ENCODE measurements around the gene CHD3.

CHD3 gene

GRCh38 chr17:7915611-7916384 lies 27.2 kb downstream of the CHD3 start, which contains the start of gene RNF227:
TSS of gene RNF227 (minus strand) at chr17:7916289. CDS start at chr17:7916195, 94 bp downstream.
- Histone ChIP-seq H3K9me3 (ENCODE audit: control insufficient read depth in 1 of 2, low read length in 2 of 2) (no peaks in the 10 kb centered on the region), H3K9ac (ENCODE audit: low read depth in 1 of 2, low read length in 2 of 2) (peak within 1 kb of the TSS; percentile 59 to 77), H3K4me1 (ENCODE audit: control insufficient read depth in 1 of 2, insufficient read depth in 2 of 2, low read length in 2 of 2) (peaks cover 23% of the 10 kb centered on the region in 2 donors), H3K27ac (ENCODE audit: low read depth, low read length) (peak within 1 kb of the TSS; percentile 95), H3K27me3 (ENCODE audit: control insufficient read depth in 1 of 2, insufficient read depth in 2 of 2, low read length in 2 of 2) (no peaks in the 10 kb centered on the region), H3K4me3 (ENCODE audit: low read depth in 1 of 2, low read length in 2 of 2) (peak within 1 kb of the TSS; percentile 75 to 80), H3K36me3 (ENCODE audit: control insufficient read depth in 1 of 2, insufficient read depth in 2 of 2, low read length in 2 of 2) (peaks cover under 1 to 2% of the 10 kb centered on the region in 2 donors)

- Histone ChIP-seq H3K9ac (ENCODE audit: low read depth in 1 of 2, low read length in 2 of 2) (peak overlapping the region; percentile 59 to 77), H3K4me1 (ENCODE audit: control insufficient read depth in 1 of 2, insufficient read depth in 2 of 2, low read length in 2 of 2) (peaks cover 23% of the 10 kb centered on the region in 2 donors), H3K36me3 (ENCODE audit: control insufficient read depth in 1 of 2, insufficient read depth in 2 of 2, low read length in 2 of 2) (peaks cover 0 to 2% of the 10 kb centered on the region in 2 donors), H3K4me3 (ENCODE audit: low read depth in 1 of 2, low read length in 2 of 2) (peak overlapping the region; percentile 75 to 80), H3K9me3 (ENCODE audit: control insufficient read depth in 1 of 2, low read length in 2 of 2) (no peaks in the 10 kb centered on the region), H3K27ac (ENCODE audit: low read depth, low read length) (peak overlapping the region; percentile 95), H3K27me3 (ENCODE audit: control insufficient read depth in 1 of 2, insufficient read depth in 2 of 2, low read length in 2 of 2) (no peaks in the 10 kb centered on the region)
Measured at GRCh38 chr17:7916385-7916682, 27.7 kb downstream of the CHD3 start.

GRCh38 chr17:7916808-7917207 lies 28.2 kb downstream of the CHD3 start:
- H3K27me3 ChIP-seq (ENCODE audit: control insufficient read depth in 1 of 2, insufficient read depth in 2 of 2, low read length in 2 of 2), result no peaks in the 10 kb centered on the region
- peaks cover 23% of the 10 kb centered on the region in 2 donors for H3K4me1 ChIP-seq (ENCODE audit: control insufficient read depth in 1 of 2, insufficient read depth in 2 of 2, low read length in 2 of 2)
- H3K9ac ChIP-seq (ENCODE audit: low read depth in 1 of 2, low read length in 2 of 2), result peak overlapping the region in 1 of 2 donors; percentile 77
- H3K4me3 ChIP-seq (ENCODE audit: low read depth in 1 of 2, low read length in 2 of 2), result no peak overlapping the region
- no peaks in the 10 kb centered on the region for H3K9me3 ChIP-seq (ENCODE audit: control insufficient read depth in 1 of 2, low read length in 2 of 2)
- peaks cover 0 to 2% of the 10 kb centered on the region in 2 donors for H3K36me3 ChIP-seq (ENCODE audit: control insufficient read depth in 1 of 2, insufficient read depth in 2 of 2, low read length in 2 of 2)
- no peak overlapping the region for H3K27ac ChIP-seq (ENCODE audit: low read depth, low read length)

- Histone ChIP-seq H3K27ac (ENCODE audit: low read depth, low read length) (no peak overlapping the region), H3K36me3 (ENCODE audit: control insufficient read depth in 1 of 2, insufficient read depth in 2 of 2, low read length in 2 of 2) (no peaks in the 10 kb centered on the region), H3K27me3 (ENCODE audit: control insufficient read depth in 1 of 2, insufficient read depth in 2 of 2, low read length in 2 of 2) (no peaks in the 10 kb centered on the region), H3K4me1 (ENCODE audit: control insufficient read depth in 1 of 2, insufficient read depth in 2 of 2, low read length in 2 of 2) (peaks cover 12 to 16% of the 10 kb centered on the region in 2 donors), H3K9ac (ENCODE audit: low read depth in 1 of 2, low read length in 2 of 2) (peak overlapping the region; percentile 76 to 82), H3K4me3 (ENCODE audit: low read depth in 1 of 2, low read length in 2 of 2) (peak overlapping the region; percentile 68 to 76), H3K9me3 (ENCODE audit: control insufficient read depth in 1 of 2, low read length in 2 of 2) (no peaks in the 10 kb centered on the region)
Measured at GRCh38 chr17:7922269-7922844, 33.8 kb downstream of the CHD3 start.

- H3K27me3 ChIP-seq (ENCODE audit: control insufficient read depth in 1 of 2, insufficient read depth in 2 of 2, low read length in 2 of 2), result no peaks in the 10 kb centered on the region
- H3K36me3 ChIP-seq (ENCODE audit: control insufficient read depth in 1 of 2, insufficient read depth in 2 of 2, low read length in 2 of 2), result no peaks in the 10 kb centered on the region
- H3K27ac ChIP-seq (ENCODE audit: low read depth, low read length), result peak overlapping the region; percentile 15
- H3K4me3 ChIP-seq (ENCODE audit: low read depth in 1 of 2, low read length in 2 of 2), result peak overlapping the region; percentile 68 to 76
- peak overlapping the region; percentile 76 to 82 for H3K9ac ChIP-seq (ENCODE audit: low read depth in 1 of 2, low read length in 2 of 2)
- H3K4me1 ChIP-seq (ENCODE audit: control insufficient read depth in 1 of 2, insufficient read depth in 2 of 2, low read length in 2 of 2), result peaks cover 12 to 16% of the 10 kb centered on the region in 2 donors
- H3K9me3 ChIP-seq (ENCODE audit: control insufficient read depth in 1 of 2, low read length in 2 of 2), result no peaks in the 10 kb centered on the region
Measured at GRCh38 chr17:7922845-7923628, 34.4 kb downstream of the CHD3 start.

- no peaks in the 10 kb centered on the region for H3K27me3 ChIP-seq (ENCODE audit: control insufficient read depth in 1 of 2, insufficient read depth in 2 of 2, low read length in 2 of 2)
- no peak overlapping the region for H3K27ac ChIP-seq (ENCODE audit: low read depth, low read length)
- H3K4me1 ChIP-seq (ENCODE audit: control insufficient read depth in 1 of 2, insufficient read depth in 2 of 2, low read length in 2 of 2), result peaks cover 18 to 20% of the 10 kb centered on the region in 2 donors
- H3K9ac ChIP-seq (ENCODE audit: low read depth in 1 of 2, low read length in 2 of 2), result no peak overlapping the region
- no peak overlapping the region for H3K4me3 ChIP-seq (ENCODE audit: low read depth in 1 of 2, low read length in 2 of 2)
- H3K9me3 ChIP-seq (ENCODE audit: control insufficient read depth in 1 of 2, low read length in 2 of 2), result no peaks in the 10 kb centered on the region
- no peaks in the 10 kb centered on the region for H3K36me3 ChIP-seq (ENCODE audit: control insufficient read depth in 1 of 2, insufficient read depth in 2 of 2, low read length in 2 of 2)
Measured at GRCh38 chr17:7927596-7927995, 39.0 kb downstream of the CHD3 start.

GRCh38 chr17:7929158-7930023 lies 40.8 kb downstream of the CHD3 start, which contains the start of gene KCNAB3:
TSS of gene KCNAB3 (minus strand) at chr17:7929856. CDS start at chr17:7929435, 421 bp downstream.
- H3K27ac ChIP-seq (ENCODE audit: low read depth, low read length), result no peak within 1 kb of the TSS
- H3K9ac ChIP-seq (ENCODE audit: low read depth in 1 of 2, low read length in 2 of 2), result no peak within 1 kb of the TSS
- H3K9me3 ChIP-seq (ENCODE audit: control insufficient read depth in 1 of 2, low read length in 2 of 2), result no peaks in the 10 kb centered on the region
- no peaks in the 10 kb centered on the region for H3K36me3 ChIP-seq (ENCODE audit: control insufficient read depth in 1 of 2, insufficient read depth in 2 of 2, low read length in 2 of 2)
- H3K4me3 ChIP-seq (ENCODE audit: low read depth in 1 of 2, low read length in 2 of 2), result no peak within 1 kb of the TSS
- peaks cover 21 to 23% of the 10 kb centered on the region in 2 donors for H3K4me1 ChIP-seq (ENCODE audit: control insufficient read depth in 1 of 2, insufficient read depth in 2 of 2, low read length in 2 of 2)
- no peaks in the 10 kb centered on the region for H3K27me3 ChIP-seq (ENCODE audit: control insufficient read depth in 1 of 2, insufficient read depth in 2 of 2, low read length in 2 of 2)

GRCh38 chr17:7930841-7931631 lies 42.4 kb downstream of the CHD3 start:
- Histone ChIP-seq H3K9me3 (ENCODE audit: control insufficient read depth in 1 of 2, low read length in 2 of 2) (no peaks in the 10 kb centered on the region), H3K4me1 (ENCODE audit: control insufficient read depth in 1 of 2, insufficient read depth in 2 of 2, low read length in 2 of 2) (peaks cover 21 to 23% of the 10 kb centered on the region in 2 donors), H3K36me3 (ENCODE audit: control insufficient read depth in 1 of 2, insufficient read depth in 2 of 2, low read length in 2 of 2) (peaks cover 0 to 7% of the 10 kb centered on the region in 2 donors), H3K27me3 (ENCODE audit: control insufficient read depth in 1 of 2, insufficient read depth in 2 of 2, low read length in 2 of 2) (no peaks in the 10 kb centered on the region), H3K4me3 (ENCODE audit: low read depth in 1 of 2, low read length in 2 of 2) (peak overlapping the region; percentile 88 to 99), H3K9ac (ENCODE audit: low read depth in 1 of 2, low read length in 2 of 2) (peak overlapping the region; percentile 92 to 96), H3K27ac (ENCODE audit: low read depth, low read length) (no peak overlapping the region)
